Embryonic facial prominence (tissue), 1 donor: Measurements from ENCODE around the gene DPPA3.
"Not testable (repeated sequence)": the region's sequence is repeated elsewhere in the genome, so short reads cannot be mapped to it uniquely, and the experiment has no call there.

Experiments
- DNase-seq: peaks from one replicate; pipeline ENCODE4 v3.0.0-alpha.2; 2016; ENCODE audit errors: extremely low spot score

DPPA3 gene

GRCh38 chr12:7711133-7711532, at the start of gene DPPA3:
Gene DPPA3 (plus strand): TSS chr12:7711433. CDS start chr12:7711571, 138 bp downstream.
- DNase-seq = no peak

- no peak for DNase-seq
Observed at GRCh38 chr12:7661741-7662140, 49.5 kb upstream of the DPPA3 start.

GRCh38 chr12:7666595-7666994, 44.6 kb upstream of the DPPA3 start:
- DNase-seq = no peak

GRCh38 chr12:7667125-7667524, 44.1 kb upstream of the DPPA3 start:
- no peak for DNase-seq

- no peak for DNase-seq
Observed at GRCh38 chr12:7668171-7668570, 43.1 kb upstream of the DPPA3 start.

- DNase-seq = not testable (repeated sequence)
Observed at GRCh38 chr12:7675455-7675854, 35.8 kb upstream of the DPPA3 start.

- DNase-seq = not testable (repeated sequence)
Observed at GRCh38 chr12:7677432-7677888, 33.8 kb upstream of the DPPA3 start.

GRCh38 chr12:7678744-7679143, 32.5 kb upstream of the DPPA3 start:
- no peak for DNase-seq

GRCh38 chr12:7679251-7680045, 31.8 kb upstream of the DPPA3 start:
- no peak for DNase-seq

GRCh38 chr12:7681535-7681934, 29.7 kb upstream of the DPPA3 start:
- no peak for DNase-seq

- no peak for DNase-seq
Observed at GRCh38 chr12:7693793-7694192, 17.4 kb upstream of the DPPA3 start.

GRCh38 chr12:7694556-7695236, 16.5 kb upstream of the DPPA3 start:
- DNase-seq = no peak

- no peak for DNase-seq
Observed at GRCh38 chr12:7695237-7695560, 16.0 kb upstream of the DPPA3 start.

- DNase-seq = no peak
Observed at GRCh38 chr12:7695566-7696197, 15.6 kb upstream of the DPPA3 start, which contains the start of gene GDF3. Gene GDF3 (minus strand): TSS chr12:7695775. CDS start chr12:7695728, 47 bp downstream.

GRCh38 chr12:7705846-7706245, 5.4 kb upstream of the DPPA3 start:
- no peak for DNase-seq

- DNase-seq = no peak
Observed at GRCh38 chr12:7709969-7710675, 1.1 kb upstream of the DPPA3 start.

- no peak for DNase-seq
Observed at GRCh38 chr12:7712841-7713442, 1.7 kb downstream of the DPPA3 start.

GRCh38 chr12:7716381-7716780, 5.1 kb downstream of the DPPA3 start:
- no peak for DNase-seq

- DNase-seq = no peak
Observed at GRCh38 chr12:7719946-7720730, 8.9 kb downstream of the DPPA3 start.

- DNase-seq = no peak
Observed at GRCh38 chr12:7723926-7724325, 12.7 kb downstream of the DPPA3 start.

- DNase-seq = no peak
Observed at GRCh38 chr12:7729746-7730145, 18.5 kb downstream of the DPPA3 start.
